B cell (primary cell): ENCODE results near the gene SRRM4. TPM values are rescaled to one million over a fixed set of nuclear protein-coding genes. Genes with fewer than 3 reads are reported as not detected.

Source experiments
- ATAC-seq: fragments of 200-7000 bp; cut with Tn5 transposase; one replicate; pipeline ENCODE4 v1.10.0; 2021; ENCODE audit warnings: low read depth, mild to moderate bottlenecking, moderate number of reproducible peaks, moderate library complexity
- CTCF ChIA-PET: fragments of 350-600 bp; sonication (Branson Sonifier 250); formaldehyde crosslinking; loops from one replicate; lab custom pipeline; 2021; ENCODE audit warnings: antibody characterized with exemption, inconsistent platforms; lab: Charles Lee
- POLR2A ChIA-PET: fragments of 350-600 bp; sonication (Branson Sonifier 250); formaldehyde crosslinking; loops from one replicate; lab custom pipeline; 2021; ENCODE audit warnings: antibody characterized with exemption; lab: Charles Lee
- DNase-seq: peaks from one replicate; pipeline ENCODE4 v3.0.0; 2013
- H2AFZ ChIP-seq: 2 replicates; pipeline ENCODE4 v1.6.1; 2012; ENCODE audit warnings: mild to moderate bottlenecking, low read depth, low read length; ENCODE audit not compliant: insufficient read depth, poor library complexity, severe bottlenecking
- H3K27ac ChIP-seq, 2 donors: 1 replicate in 1 of 2; 2 replicates in 1 of 2; pipeline ENCODE4 v1.5.1; 2012 to 2013; ENCODE audit warnings: low read length in 2 of 2, mild to moderate bottlenecking in 2 of 2, moderate library complexity in 1 of 2
- H3K27me3 ChIP-seq, 4 experiments: fragments of 200-600 bp in 1 of 4; sonication (generic) in 1 of 4; replicated peaks in 1 of 4; 1 replicate in 2 of 4; 2 replicates in 2 of 4; pipeline versions ENCODE4 v1.6.1 to v1.7.0; 2013 to 2016; ENCODE audit warnings: low read length in 3 of 4, mild to moderate bottlenecking in 2 of 4, mixed read lengths in 1 of 4, moderate library complexity in 1 of 4; ENCODE audit not compliant: insufficient read depth in 4 of 4, control insufficient read depth in 3 of 4; ENCODE audit errors: control extremely low read depth in 1 of 4
- H3K36me3 ChIP-seq, 2 experiments: replicated peaks in 1 of 2; 1 replicate in 1 of 2; 2 replicates in 1 of 2; pipeline versions ENCODE4 v1.6.1 to v1.7.1; 2013; ENCODE audit warnings: low read length in 1 of 2; ENCODE audit not compliant: insufficient read depth in 2 of 2, control insufficient read depth in 1 of 2; ENCODE audit errors: control extremely low read depth in 1 of 2, extremely low read depth in 1 of 2
- H3K4me1 ChIP-seq, 2 donors: fragments of 200-600 bp in 1 of 2; sonication (generic) in 1 of 2; 1 replicate in 1 of 2; 2 replicates in 1 of 2; pipeline versions ENCODE4 v1.5.1 to v1.6.1; 2013 to 2017; ENCODE audit warnings: low read length in 2 of 2; ENCODE audit not compliant: control insufficient read depth in 2 of 2, insufficient read depth in 2 of 2
- H3K4me2 ChIP-seq: replicated peaks from 2 replicates; pipeline ENCODE3; 2012; ENCODE audit warnings: mild to moderate bottlenecking, low read depth, low read length; ENCODE audit not compliant: poor library complexity, severe bottlenecking
- H3K4me3 ChIP-seq, 5 experiments: fragments of 200-600 bp in 1 of 5; sonication (generic) in 1 of 5; 1 replicate in 3 of 5; 2 replicates in 2 of 5; pipeline versions ENCODE4 v1.5.1 to v1.7.0; 2011 to 2016; ENCODE audit warnings: low read length in 4 of 5, mild to moderate bottlenecking in 4 of 5, low read depth in 2 of 5, control low read depth in 1 of 5, moderate library complexity in 1 of 5; ENCODE audit not compliant: insufficient read depth in 1 of 5; ENCODE audit errors: control extremely low read depth in 1 of 5, extremely low read depth in 1 of 5
- H3K79me2 ChIP-seq: fragments of 200-600 bp; sonication (generic); one replicate; pipeline ENCODE4 v1.6.0; 2016; ENCODE audit warnings: low read length; ENCODE audit not compliant: control insufficient read depth, insufficient read depth
- H3K9ac ChIP-seq: fragments of 200-600 bp; sonication (generic); 2 replicates; pipeline ENCODE4 v1.6.1; 2017; ENCODE audit warnings: mild to moderate bottlenecking, low read length, moderate library complexity
- H3K9me3 ChIP-seq, 3 donors: one replicate each; pipeline versions ENCODE4 v1.6.1 to v1.7.1; 2013; ENCODE audit warnings: low read length in 2 of 3; ENCODE audit not compliant: control insufficient read depth in 2 of 3, insufficient read depth in 1 of 3; ENCODE audit errors: control extremely low read depth in 1 of 3
- H4K20me1 ChIP-seq: 2 replicates; pipeline ENCODE4 v1.6.0; 2012; ENCODE audit warnings: mild to moderate bottlenecking, low read length; ENCODE audit not compliant: insufficient read depth, control insufficient read depth, poor library complexity, severe bottlenecking
- H3K27ac Mint-ChIP-seq: one replicate; pipeline ENCODE4 v1.8.0; 2021; ENCODE audit warnings: mixed read lengths
- H3K27me3 Mint-ChIP-seq: one replicate; pipeline ENCODE4 v1.8.0; 2021; ENCODE audit warnings: mixed read lengths
- H3K4me1 Mint-ChIP-seq: one replicate; pipeline ENCODE4 v1.8.0; 2021; ENCODE audit warnings: mixed read lengths
- H3K4me3 Mint-ChIP-seq: one replicate; pipeline ENCODE4 v1.8.0; 2021; ENCODE audit warnings: mixed read lengths
- H3K9me3 Mint-ChIP-seq: one replicate; pipeline ENCODE4 v1.8.0; 2022; ENCODE audit warnings: mixed read lengths; ENCODE audit not compliant: insufficient read depth
- EZH2 ChIP-seq: IDR thresholded peaks from 2 replicates; pipeline ENCODE4 v1.6.1; 2012; ENCODE audit warnings: borderline replicate concordance, low read depth, mild to moderate bottlenecking, moderate library complexity, low read length; ENCODE audit not compliant: insufficient read depth, poor library complexity, severe bottlenecking
- WGBS: methylation state at CpG from one replicate; pipeline ENCODE4 v1.1.5; 2013; ENCODE audit warnings: missing lambda C conversion rate; ENCODE audit not compliant: insufficient coverage; 5-methylcytosine and 5-hydroxymethylcytosine counted together
- intact Hi-C: fragments of 100-400 bp; cut with micrococcal nuclease; formaldehyde crosslinking; loops from one replicate; pipeline ENCODE4 v1.10.0; 2022
- polyA plus RNA-seq: library from polyadenylated mRNA; depleted of rRNA; stranded (reverse); fragments of >200 nt; gene quantifications from 2 replicates; pipeline ENCODE4 v1.2.3, GENCODE V29; 2012
- total RNA-seq, 2 donors: library from RNA; stranded (reverse); fragments of 120-200 nt in 1 of 2; gene quantifications; 1 replicate in 1 of 2; 2 replicates in 1 of 2; pipeline versions ENCODE4 v1.2.3 to v1.2.4, GENCODE V29; 2013 to 2022
- TF ChIP-seq, protein P1 (sequence below): fragments of 200-600 bp; IDR thresholded peaks from one replicate; pipeline ENCODE4 v1.8.0; 2022; ENCODE audit warnings: antibody characterized with exemption, mild to moderate bottlenecking

SRRM4 gene
- total and polyA plus RNA-seq, 2 donors (not counting 1 experiment from before 2014, with no cell fraction given), result not detected

- Histone ChIP-seq H3K27me3 (peaks cover 0 to 9% (median 0%) of the 10 kb centered on the region in 4 experiments), H3K4me1 (no peaks in the 10 kb centered on the region), H3K4me2 (no peak overlapping the region), H3K9ac (no peak overlapping the region), H3K79me2 (no peaks in the 10 kb centered on the region), H2AFZ (no peak overlapping the region), H3K4me3 (no peak overlapping the region), H3K9me3 (peaks cover 0 to 12% (median 0%) of the 10 kb centered on the region in 3 donors), H3K27ac (no peak overlapping the region), H3K36me3 (no peaks in the 10 kb centered on the region), H4K20me1 (no peaks in the 10 kb centered on the region)
- Mint-ChIP-seq H3K9me3 (no peaks in the 10 kb centered on the region), H3K27me3 (peaks cover 12% of the 10 kb centered on the region), H3K4me1 (no peaks in the 10 kb centered on the region), H3K4me3 (no peak overlapping the region), H3K27ac (no peak overlapping the region)
- DNase-seq (no peak), ATAC-seq (no peak)
- WGBS, result 69% methylated on average over 5 of the region's 5 CpGs
- TF ChIP-seq, protein P1, sequence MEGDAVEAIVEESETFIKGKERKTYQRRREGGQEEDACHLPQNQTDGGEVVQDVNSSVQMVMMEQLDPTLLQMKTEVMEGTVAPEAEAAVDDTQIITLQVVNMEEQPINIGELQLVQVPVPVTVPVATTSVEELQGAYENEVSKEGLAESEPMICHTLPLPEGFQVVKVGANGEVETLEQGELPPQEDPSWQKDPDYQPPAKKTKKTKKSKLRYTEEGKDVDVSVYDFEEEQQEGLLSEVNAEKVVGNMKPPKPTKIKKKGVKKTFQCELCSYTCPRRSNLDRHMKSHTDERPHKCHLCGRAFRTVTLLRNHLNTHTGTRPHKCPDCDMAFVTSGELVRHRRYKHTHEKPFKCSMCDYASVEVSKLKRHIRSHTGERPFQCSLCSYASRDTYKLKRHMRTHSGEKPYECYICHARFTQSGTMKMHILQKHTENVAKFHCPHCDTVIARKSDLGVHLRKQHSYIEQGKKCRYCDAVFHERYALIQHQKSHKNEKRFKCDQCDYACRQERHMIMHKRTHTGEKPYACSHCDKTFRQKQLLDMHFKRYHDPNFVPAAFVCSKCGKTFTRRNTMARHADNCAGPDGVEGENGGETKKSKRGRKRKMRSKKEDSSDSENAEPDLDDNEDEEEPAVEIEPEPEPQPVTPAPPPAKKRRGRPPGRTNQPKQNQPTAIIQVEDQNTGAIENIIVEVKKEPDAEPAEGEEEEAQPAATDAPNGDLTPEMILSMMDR, result no peak
- TF ChIP-seq EZH2, result no peak
- intact Hi-C loops, result no loop called here
- CTCF ChIA-PET, result no interaction called here
- POLR2A ChIA-PET, result no interaction called here
These were observed 193.7 kb downstream of the SRRM4 start for GRCh38 chr12:119175081-119175480.

DNA sequence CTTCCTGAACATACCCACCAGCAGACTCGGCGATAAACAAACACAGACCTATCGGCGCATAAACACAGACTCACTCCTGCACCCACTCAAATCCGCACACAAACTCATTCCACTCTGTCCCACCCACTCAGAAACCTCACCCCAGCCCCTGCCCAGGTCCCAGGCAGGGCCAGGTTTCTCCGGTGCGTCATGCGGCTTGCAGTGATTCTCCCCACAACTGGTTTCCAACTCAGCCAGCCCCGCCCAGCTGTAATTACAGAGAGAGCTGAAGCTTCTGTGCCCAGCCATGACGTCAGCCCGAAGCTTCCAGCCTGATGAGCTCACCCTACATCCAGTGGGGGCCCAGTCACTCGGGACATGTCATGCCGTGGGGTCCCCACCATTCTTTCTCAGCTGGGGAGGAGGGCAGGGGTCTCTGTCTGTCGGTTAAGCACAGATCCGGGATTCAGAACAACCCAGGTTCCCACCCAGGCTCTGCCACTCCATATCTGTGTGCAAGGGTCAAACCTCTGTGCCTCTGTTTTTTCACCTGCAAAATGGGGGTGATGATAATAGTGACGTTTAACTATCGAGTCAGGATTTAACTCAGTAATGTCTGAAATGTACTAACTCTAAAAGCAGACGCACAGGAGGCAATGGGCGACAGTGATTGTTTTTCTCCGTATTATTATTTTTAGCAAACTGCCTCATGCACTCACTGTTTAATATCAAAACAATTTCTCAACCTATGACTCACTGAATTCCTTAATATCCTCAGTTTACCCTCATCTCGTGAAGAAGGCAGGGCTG is 195.1 kb downstream of the SRRM4 start:
- no peaks in the 10 kb centered on the region for H4K20me1 ChIP-seq
- CTCF ChIA-PET, result no interaction called here
- peaks cover 0 to 12% (median 0%) of the 10 kb centered on the region in 3 donors for H3K9me3 ChIP-seq
- POLR2A ChIA-PET, result no interaction called here
- 55% methylated on average over 15 of the region's 21 CpGs for WGBS
- Mint-ChIP-seq H3K4me3 (no peak overlapping the region), H3K27me3 (peaks cover 13% of the 10 kb centered on the region), H3K4me1 (no peaks in the 10 kb centered on the region), H3K9me3 (no peaks in the 10 kb centered on the region), H3K27ac (no peak overlapping the region)
- H3K79me2 ChIP-seq, result no peaks in the 10 kb centered on the region
- no peak overlapping the region for H3K4me3 ChIP-seq
- intact Hi-C loops, result no loop called here
- H3K27ac ChIP-seq, result no peak overlapping the region
- no peaks in the 10 kb centered on the region for H3K36me3 ChIP-seq
- no peak for TF ChIP-seq EZH2
- TF ChIP-seq, protein P1, result no peak
- H3K4me1 ChIP-seq, result no peaks in the 10 kb centered on the region
- no peak overlapping the region for H3K9ac ChIP-seq
- H2AFZ ChIP-seq, result no peak overlapping the region
- H3K4me2 ChIP-seq, result no peak overlapping the region
- peaks cover 0 to 9% (median 0%) of the 10 kb centered on the region in 4 experiments for H3K27me3 ChIP-seq
- ATAC-seq, result no peak
- no peak for DNase-seq
